Embryonic facial prominence (tissue), 1 donor: ENCODE results near the gene ERC2.

Experiments
- DNase-seq: peaks from one replicate; pipeline ENCODE4 v3.0.0-alpha.2; 2016; ENCODE audit errors: extremely low spot score

The ERC2 gene

DNA sequence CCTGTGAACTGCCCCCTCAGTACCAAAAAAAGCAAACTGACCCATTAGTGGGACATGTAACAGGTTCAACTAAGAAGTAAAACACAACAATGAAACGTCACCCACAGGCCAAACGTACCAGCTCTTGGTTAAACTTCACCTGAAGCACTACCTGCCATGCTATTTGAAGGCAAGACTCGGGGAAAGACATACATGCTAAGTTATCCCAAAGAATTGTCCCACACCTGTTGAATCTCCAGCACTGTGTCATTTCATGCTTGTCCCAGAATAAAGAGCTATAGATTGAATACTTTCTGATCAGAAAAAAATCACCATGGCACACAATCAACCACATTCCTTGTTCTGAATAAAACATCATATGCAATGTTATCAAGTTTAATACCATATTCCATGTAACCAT, 785.8 kb downstream of the ERC2 start:
- no peak for DNase-seq

- no peak for DNase-seq
These were observed 789.6 kb downstream of the ERC2 start for GRCh38 chr3:55678546-55679216.

GRCh38 chr3:55676643-55677042, 791.6 kb downstream of the ERC2 start:
- no peak for DNase-seq

DNA sequence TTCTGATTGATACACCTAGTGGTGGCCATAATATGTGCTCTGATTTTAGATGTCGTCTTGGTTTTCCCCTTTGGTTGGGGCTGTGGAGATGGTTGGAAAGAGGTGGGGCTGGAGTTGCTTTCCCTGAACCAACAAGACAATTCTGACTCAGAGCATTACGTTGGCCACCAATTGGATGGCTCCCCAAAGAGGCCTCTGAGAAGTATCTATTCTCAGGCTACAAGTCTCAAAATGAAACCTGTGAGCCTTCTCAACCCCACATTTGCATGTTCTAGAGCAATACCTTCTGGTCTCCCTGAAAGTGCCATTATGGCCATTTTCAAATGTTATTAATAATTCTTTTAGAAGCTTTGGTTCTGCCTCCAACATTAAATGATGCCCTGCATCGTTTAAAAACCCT, 792.8 kb downstream of the ERC2 start:
- DNase-seq: no peak

DNA sequence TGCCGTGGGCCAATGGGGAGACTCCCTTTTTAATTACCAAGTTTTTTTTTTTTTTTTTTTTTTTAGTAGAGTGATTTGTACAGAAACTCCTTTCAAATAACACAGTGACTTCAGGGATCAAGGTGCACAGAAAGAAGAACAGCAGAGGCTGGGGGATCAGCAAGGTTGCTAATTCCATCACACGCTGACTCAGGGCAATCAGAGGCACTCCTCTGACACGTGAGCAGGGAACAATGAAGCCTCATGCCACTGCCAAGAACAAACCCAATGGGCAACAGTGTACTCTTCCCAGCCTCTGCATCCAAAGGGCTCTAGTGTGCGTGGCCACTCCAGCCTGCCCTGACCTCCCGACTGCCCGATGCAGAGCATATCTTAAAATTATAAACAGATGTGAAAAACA, 794.5 kb downstream of the ERC2 start:
- no peak for DNase-seq

- no peak for DNase-seq
These were observed 799.1 kb downstream of the ERC2 start for GRCh38 chr3:55669133-55669532.

DNA sequence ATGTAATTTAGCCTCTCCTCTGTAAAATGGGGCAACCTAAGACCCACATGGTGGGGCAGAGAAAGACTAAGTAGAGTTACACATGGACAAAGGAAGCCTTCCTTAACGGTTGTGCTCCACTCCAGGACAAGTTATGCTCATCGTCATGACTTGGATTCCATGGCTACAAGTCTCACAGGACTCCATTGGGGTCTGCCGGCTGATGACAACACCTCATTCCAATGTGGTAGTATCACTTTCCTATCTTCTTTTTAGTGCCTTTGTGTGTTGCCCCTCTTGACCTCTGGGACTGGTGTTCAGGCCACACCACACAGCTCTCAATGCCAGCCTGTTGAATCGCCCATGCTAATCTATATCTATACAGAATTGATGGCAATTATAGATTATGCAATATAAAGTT, 799.9 kb downstream of the ERC2 start:
- no peak for DNase-seq

DNA sequence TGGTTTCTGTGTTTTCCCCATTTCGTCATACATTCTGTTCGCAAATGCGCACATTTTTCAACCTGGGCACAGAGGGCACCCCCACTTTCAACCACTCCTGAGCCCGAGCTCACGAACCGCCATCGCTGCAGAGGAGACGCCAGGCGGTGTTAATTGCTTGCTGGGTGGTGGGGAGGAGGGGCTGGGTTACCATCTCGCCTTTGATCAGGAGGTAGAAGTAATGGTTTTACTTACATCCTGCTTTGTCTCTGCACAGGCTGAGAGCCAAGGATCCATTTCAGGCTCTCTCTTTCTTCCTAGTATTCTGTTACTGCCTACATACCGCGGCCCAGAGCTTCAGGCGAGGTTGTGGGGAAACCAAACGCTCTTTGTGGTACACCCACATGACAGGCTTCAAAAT, 803.9 kb downstream of the ERC2 start:
- DNase-seq: peak; percentile 46

GRCh38 chr3:55662683-55663082, 805.6 kb downstream of the ERC2 start:
- no peak for DNase-seq

DNA sequence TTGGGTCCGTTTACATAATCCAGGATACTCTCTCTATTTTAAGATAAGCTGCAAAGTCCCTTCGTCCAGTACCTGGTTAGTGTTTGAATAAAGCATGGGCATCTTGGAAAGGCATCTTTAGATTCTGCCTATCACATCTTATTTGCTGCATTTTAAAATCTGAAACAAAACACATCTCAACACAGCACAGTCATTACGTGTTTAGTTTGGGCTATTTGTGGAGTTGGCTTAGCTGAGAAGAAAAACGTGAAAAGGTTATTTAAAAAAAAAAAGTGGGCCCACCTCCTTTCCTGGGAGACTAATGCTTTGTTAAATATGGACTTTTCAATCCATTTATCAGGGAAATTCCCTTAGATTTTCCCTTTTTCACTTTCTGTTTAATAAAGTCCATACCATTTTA, 806.7 kb downstream of the ERC2 start:
- no peak for DNase-seq

DNA sequence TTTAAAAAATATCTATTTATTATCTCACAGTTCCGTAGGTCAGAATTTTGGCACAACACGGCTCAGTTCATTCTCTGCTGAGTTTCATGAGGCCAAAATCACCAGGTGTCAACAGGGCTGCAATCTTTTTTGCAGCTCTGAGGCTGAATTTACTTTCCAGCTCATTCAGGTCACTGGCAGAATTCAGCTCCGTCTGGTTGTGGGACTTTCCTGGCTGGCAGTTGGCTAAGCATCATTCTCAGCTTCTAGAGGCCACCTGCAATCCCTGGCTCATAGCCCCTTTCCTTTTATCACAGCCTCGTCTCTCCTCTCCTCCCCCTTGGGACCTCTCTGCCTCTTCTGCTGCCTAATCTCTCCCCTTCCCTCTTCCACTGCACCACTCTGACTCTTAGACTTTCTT, 807.1 kb downstream of the ERC2 start:
- DNase-seq: no peak

DNA sequence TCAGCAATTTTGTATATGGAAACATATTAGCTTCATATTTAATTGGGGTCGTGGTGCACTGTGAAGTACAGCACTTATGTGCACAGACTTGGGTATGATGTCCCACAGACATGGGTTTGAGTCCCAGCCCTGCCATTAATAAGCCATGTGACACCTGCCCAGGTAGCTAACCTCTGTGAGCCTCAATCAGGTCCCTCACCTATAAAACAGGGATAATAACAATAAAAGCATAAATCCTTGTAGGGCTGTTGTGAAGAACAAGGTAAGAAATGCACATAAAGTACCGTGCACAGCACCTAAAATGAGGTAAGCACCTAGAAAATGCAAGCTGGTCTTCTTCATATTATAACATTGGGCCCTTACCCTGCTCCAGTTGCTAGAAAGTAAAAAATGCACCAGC, 807.6 kb downstream of the ERC2 start:
- no peak for DNase-seq

GRCh38 chr3:55659701-55660100, 808.6 kb downstream of the ERC2 start:
- no peak for DNase-seq

DNA sequence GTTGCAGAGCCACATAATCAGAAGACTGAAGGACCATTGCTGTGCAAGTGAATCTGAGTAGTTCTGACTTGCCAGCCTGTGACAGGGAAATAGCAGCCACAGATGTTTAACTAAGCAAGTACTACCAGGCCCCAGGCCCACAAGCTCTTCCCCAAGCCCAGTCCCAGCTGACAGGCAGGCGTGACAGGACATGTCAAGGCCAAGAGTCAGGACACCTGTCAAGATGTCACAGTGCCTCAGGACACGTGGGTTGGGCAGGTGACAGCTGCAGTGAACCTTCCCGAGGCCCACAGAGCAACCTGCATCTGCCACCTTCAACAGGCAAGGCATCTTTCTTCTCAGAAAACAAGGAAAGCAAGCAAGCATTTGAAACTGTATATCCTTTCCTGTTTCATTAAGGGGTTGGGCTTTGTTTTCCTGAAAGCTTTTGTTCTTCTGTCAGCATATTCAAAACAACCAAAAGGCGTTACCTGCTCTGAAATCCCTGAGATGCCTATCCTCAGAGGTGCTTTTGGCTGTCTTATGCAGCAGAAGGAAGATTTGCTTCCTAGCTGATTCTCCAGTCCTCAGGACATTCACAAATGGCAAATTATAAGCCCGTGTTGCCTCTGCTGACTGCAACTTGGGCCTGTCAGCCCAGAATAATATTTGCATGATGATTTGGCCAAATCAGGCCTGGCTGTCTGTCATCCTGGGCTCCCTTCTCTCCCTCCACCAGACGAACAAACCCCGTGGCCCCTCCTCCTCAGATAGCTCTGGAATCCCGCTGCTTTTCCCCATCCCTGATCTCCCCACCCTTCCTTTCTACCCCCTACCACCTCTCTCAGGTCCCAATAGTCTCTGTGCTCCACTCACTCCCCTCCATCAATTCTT, 809.3 kb downstream of the ERC2 start:
- no peak for DNase-seq

GRCh38 chr3:55658270-55658669, 810.0 kb downstream of the ERC2 start:
- no peak for DNase-seq

DNA sequence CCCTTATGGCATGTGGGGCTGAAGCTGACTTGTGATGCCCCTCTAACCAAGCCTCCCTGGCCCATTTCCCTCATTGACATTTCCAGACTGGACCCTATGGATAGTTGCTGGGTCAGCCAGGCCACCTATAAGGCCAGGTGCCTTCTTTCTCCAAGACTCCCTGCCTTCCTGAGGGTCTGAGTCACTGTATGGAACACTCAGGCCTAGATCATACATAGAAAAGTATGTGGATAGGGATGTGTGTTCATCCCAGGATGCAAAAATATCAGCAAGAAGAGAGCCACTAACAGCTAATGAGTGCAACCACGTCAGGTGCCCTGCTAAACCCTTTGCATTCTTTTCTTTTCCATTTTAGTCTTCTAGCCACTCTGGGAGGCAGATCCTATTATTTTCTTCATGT, 812.7 kb downstream of the ERC2 start:
- no peak for DNase-seq

GRCh38 chr3:55654123-55654760, 814.0 kb downstream of the ERC2 start:
- DNase-seq: no peak

DNA sequence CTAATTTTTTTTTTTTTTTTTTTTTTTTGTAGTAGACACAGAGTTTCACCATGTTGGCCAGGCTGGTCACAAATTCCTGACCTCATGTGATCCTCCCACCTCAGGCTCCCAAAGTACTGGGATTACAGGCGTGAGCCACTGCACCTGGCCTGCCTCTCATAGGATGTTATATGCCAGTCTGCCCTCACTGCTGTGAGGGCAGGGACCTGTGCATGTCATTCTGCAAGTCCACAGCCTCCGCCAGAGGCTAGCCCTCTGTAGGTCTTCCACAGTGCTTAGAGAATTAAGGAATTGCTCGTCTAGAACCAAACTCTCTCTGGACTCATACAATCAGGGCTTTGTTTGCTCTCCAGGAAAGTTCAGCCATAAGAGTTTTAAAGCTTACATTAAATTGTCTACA, 817.3 kb downstream of the ERC2 start:
- no peak for DNase-seq

DNA sequence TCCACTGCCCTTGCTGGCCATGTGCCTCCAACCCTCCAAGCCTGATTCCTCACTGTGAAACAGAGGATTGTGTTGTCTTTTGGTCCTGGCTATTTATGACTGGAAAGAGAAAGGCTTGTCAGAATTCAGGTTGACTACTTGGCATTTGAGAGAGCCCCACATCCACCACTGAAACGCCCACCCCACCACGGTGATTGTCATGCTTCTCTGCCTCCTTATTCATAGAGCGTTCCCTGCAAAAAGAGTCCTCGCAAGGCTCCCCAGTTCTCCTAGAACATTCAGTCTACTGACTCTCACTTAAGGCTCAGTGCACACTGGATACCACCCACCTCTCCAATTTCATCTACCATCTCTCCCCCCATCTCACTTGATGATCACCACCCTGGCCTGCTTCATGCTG, 818.3 kb downstream of the ERC2 start:
- no peak for DNase-seq

GRCh38 chr3:55649554-55649953, 818.7 kb downstream of the ERC2 start:
- no peak for DNase-seq

GRCh38 chr3:55648591-55649318, 819.5 kb downstream of the ERC2 start:
- no peak for DNase-seq

DNA sequence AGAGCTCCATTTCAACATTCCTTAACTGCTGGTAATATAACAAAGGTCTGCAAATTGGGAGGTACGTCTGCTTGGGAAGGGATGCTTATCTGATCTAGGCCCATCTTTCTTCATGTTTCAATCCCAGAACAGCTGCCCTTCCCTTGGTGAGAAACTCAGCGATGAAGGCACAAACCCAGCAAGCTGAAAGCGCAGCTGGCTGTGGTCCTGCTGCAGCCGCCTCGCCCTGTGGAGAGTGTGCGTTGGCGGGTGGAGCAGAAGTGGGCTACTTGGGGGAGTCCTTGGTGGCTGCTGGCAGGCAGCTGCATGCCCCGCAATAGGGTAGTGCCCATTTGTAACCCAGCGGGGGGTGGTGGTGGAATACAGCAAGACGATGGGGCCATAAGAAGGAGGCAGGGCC, 820.6 kb downstream of the ERC2 start:
- no peak for DNase-seq
